Measurements from ENCODE around the gene ARL6.

DNA sequence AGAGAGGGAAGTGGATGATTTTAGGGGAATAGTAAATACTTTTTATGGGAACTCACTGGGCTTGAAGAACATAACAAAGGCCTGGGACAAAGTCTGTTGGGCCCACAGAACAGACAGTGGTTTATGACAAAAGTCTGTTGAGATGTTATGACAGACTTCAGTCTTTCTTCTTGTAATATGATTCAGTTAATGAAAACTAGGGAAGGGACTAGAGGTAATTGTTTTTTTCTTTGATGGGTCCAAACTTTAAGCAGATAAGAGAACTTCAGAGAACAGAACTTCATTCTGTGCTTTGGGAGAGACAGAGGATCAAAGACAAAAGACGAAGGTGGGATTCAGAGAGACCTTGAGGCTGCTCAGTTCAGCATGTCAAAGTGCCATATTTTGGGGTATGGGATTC, 66.6 kb downstream of the ARL6 start:
- TF ChIP-seq POLR2A (IDR thresholded peaks at IDR 0.05; ENCODE audit: low read depth, low read length), result no peak
- no peak for TF ChIP-seq POLR2AphosphoS5 (IDR thresholded peaks at IDR 0.05; ENCODE audit: low read depth, low read length)
- TF ChIP-seq TAF1 (IDR thresholded peaks at IDR 0.05; ENCODE audit: low read depth, low read length), result no peak
- TF ChIP-seq POU2F2 (IDR thresholded peaks at IDR 0.05; ENCODE audit: low read depth, low read length), result no peak
- TF ChIP-seq PAX5 (IDR thresholded peaks at IDR 0.05; ENCODE audit: insufficient read depth, low read length, severe bottlenecking), result no peak
